Activated B cell treated with CpG ODN at 0.5 μM for 24 hours (primary cell): ENCODE data around the gene PARP14. TPM values are rescaled to one million over a fixed set of nuclear protein-coding genes. Genes with fewer than 3 reads are reported as not detected.
"Not testable (repeated sequence)": the region's sequence is repeated elsewhere in the genome, so short reads cannot be mapped to it uniquely, and the experiment has no call there.

Source experiments
- ATAC-seq: fragments of 200-7000 bp; cut with Tn5 transposase; one replicate; pipeline ENCODE4 v1.10.0; 2021; ENCODE audit warnings: low read depth, mild to moderate bottlenecking, moderate library complexity
- CTCF ChIA-PET: fragments of 350-600 bp; sonication (Branson Sonifier 250); formaldehyde crosslinking; loops from one replicate; lab custom pipeline; 2021; ENCODE audit warnings: antibody characterized with exemption; lab: Charles Lee
- POLR2A ChIA-PET: fragments of 350-600 bp; sonication (Branson Sonifier 250); formaldehyde crosslinking; loops from one replicate; lab custom pipeline; 2021; ENCODE audit warnings: antibody characterized with exemption; lab: Charles Lee
- DNase-seq: peaks from one replicate; pipeline ENCODE4 v3.0.0; 2022
- H3K27ac Mint-ChIP-seq: one replicate; pipeline ENCODE4 v1.8.0; 2020; ENCODE audit warnings: mixed read lengths
- H3K27me3 Mint-ChIP-seq: one replicate; pipeline ENCODE4 v1.8.0; 2021; ENCODE audit warnings: mixed read lengths
- H3K36me3 Mint-ChIP-seq: one replicate; pipeline ENCODE4 v1.8.0; 2021; ENCODE audit warnings: low read depth, mixed read lengths
- H3K4me1 Mint-ChIP-seq: one replicate; pipeline ENCODE4 v1.8.0; 2021; ENCODE audit warnings: mixed read lengths
- H3K4me3 Mint-ChIP-seq: one replicate; pipeline ENCODE4 v1.8.0; 2020; ENCODE audit warnings: mild to moderate bottlenecking, mixed read lengths
- H3K9me3 Mint-ChIP-seq: one replicate; pipeline ENCODE4 v1.8.0; 2020; ENCODE audit warnings: mixed read lengths
- CTCF ChIP-seq: fragments of 200-600 bp; IDR thresholded peaks from one replicate; pipeline ENCODE4 v1.8.0; 2022; ENCODE audit warnings: antibody characterized with exemption, mild to moderate bottlenecking
- intact Hi-C: fragments of 100-400 bp; cut with micrococcal nuclease; formaldehyde crosslinking; loops from one replicate; pipeline ENCODE4 v1.15.1; 2024
- total RNA-seq: library from RNA; stranded (reverse); gene quantifications from 2 replicates; pipeline ENCODE4 v1.2.3, GENCODE V29; 2022

The PARP14 gene
- total RNA-seq, 1 donor from 2014 or later, result 221 TPM

DNA sequence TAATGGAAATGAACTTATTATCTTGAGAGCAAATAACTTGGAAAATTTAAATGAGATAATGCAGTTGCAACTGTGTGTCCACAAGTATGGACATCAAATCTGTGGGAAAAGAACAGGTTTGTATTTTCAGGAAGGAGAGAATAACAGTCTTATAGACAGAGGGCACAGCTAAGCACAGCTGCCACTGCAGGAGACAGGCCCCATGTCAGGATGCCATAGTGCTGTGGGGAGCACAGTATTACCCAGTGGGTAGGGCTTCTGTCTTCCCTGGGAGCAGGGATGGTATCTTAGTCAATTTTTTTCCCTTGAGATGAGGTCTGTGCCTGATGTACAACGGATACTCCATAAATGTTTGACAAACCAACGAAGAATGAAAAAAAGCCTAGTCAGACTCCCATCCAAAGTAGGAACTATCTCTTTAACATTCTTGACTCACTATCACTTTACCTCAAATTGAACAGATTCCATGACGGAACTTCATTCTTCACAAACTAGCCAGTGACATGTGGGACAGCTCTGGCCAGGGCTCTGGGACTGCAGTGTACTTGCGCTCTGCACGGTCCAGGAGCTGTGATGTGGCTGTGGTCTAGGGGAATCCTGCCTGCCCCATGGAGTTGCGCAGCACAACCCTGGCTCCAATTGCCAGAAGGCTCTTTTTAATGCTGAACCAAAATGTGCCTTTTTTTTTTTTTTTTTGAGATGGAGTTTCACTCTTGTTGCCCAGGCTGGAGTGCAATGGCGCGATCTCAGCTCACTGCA, 48.3 kb downstream of the PARP14 start:
- CTCF ChIA-PET, result no interaction called here
- POLR2A ChIA-PET, result no interaction called here
- no peak overlapping the region for H3K4me3 Mint-ChIP-seq
- H3K9me3 Mint-ChIP-seq, result peaks cover 5% of the 10 kb centered on the region
- H3K4me1 Mint-ChIP-seq, result no peaks in the 10 kb centered on the region
- no peak for DNase-seq
- no peaks in the 10 kb centered on the region for H3K27me3 Mint-ChIP-seq
- peaks cover 71% of the 10 kb centered on the region for H3K36me3 Mint-ChIP-seq
- intact Hi-C loops, result no loop called here
- ATAC-seq, result peak; percentile 21
- no peak overlapping the region for H3K27ac Mint-ChIP-seq
- TF ChIP-seq CTCF, result no peak

DNA sequence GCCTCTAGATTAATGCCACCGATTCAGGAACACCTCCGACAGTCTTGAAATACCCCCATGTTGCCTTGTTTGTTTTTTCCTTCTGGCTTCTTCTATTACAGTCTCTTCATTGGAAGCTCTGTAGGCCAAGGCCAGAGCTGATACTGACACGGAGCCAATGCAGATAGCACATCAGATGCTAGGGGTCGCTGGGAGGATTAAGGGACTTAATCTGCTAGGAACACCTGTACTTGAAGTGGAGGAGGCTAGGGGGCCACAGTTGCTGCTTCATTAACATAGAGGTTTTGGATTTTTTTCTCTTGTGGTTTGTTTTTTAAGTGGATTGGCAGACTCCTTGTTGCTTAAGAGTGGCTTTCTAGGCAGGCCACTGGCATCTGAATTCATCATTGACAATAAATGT, 49.6 kb downstream of the PARP14 start:
- POLR2A ChIA-PET, result no interaction called here
- CTCF ChIA-PET, result no interaction called here
- ATAC-seq, result no peak
- H3K4me1 Mint-ChIP-seq, result no peaks in the 10 kb centered on the region
- H3K9me3 Mint-ChIP-seq, result peaks cover 4% of the 10 kb centered on the region
- no peaks in the 10 kb centered on the region for H3K27me3 Mint-ChIP-seq
- no peak for TF ChIP-seq CTCF
- no peak for DNase-seq
- H3K36me3 Mint-ChIP-seq, result peaks cover 63% of the 10 kb centered on the region
- intact Hi-C loops, result no loop called here
- H3K4me3 Mint-ChIP-seq, result no peak overlapping the region
- H3K27ac Mint-ChIP-seq, result peak overlapping the region; percentile 8

DNA sequence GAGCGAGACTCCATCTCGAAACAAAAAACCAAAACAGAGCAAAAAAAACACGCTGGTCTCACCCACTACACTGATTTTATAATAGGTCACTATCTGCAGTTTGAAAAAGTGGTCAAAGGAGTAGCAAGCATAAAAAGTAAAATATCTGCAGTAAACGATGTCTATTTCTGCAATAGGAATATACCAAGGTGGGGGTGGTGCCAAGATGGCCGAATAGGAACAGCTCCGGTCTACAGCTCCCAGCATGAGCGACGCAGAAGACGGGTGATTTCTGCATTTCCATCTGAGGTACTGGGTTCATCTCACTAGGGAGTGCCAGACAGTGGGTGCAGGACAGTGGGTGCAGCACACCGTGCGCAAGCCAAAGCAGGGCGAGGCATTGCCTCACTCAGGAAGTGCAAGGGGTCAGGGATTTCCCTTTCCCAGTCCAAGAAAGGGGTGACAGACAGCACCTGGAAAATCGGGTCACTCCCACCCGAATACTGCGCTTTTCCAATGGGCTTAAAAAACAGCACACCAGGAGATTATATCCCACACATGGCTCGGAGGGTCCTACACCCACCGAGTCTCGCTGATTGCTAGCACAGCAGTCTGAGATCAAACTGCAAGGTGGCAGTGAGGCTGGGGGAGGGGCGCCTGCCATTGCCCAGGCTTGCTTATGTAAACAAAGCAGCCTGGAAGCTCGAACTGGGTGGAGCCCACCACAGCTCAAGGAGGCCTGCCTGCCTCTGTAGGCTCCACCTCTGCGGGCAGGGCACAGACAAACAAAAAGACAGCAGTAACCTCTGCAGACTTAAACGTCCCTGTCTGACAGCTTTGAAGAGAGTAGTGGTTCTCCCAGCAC, 52.3 kb downstream of the PARP14 start:
- H3K36me3 Mint-ChIP-seq, result peaks cover 43% of the 10 kb centered on the region

GRCh38 chr3:122739172-122739571, 58.5 kb downstream of the PARP14 start:
- DNase-seq (no peak), ATAC-seq (no peak)
- H3K27ac Mint-ChIP-seq, result no peak overlapping the region
- TF ChIP-seq CTCF, result no peak
- H3K4me3 Mint-ChIP-seq, result no peak overlapping the region
- ChIA-PET CTCF (no interaction called here), POLR2A (no interaction called here)
- H3K36me3 Mint-ChIP-seq, result peaks cover 47% of the 10 kb centered on the region
- peaks cover 2% of the 10 kb centered on the region for H3K9me3 Mint-ChIP-seq
- no peaks in the 10 kb centered on the region for H3K4me1 Mint-ChIP-seq
- H3K27me3 Mint-ChIP-seq, result no peaks in the 10 kb centered on the region
- intact Hi-C loops, result no loop called here

More for the DNA sequence above, 52.3 kb downstream of the PARP14 start:
- H3K9me3 Mint-ChIP-seq, POLR2A ChIA-PET, DNase-seq, H3K4me1 Mint-ChIP-seq, ATAC-seq, intact Hi-C loops, H3K4me3 Mint-ChIP-seq, H3K27me3 Mint-ChIP-seq, CTCF ChIA-PET, H3K27ac Mint-ChIP-seq: not testable (repeated sequence)

DNA sequence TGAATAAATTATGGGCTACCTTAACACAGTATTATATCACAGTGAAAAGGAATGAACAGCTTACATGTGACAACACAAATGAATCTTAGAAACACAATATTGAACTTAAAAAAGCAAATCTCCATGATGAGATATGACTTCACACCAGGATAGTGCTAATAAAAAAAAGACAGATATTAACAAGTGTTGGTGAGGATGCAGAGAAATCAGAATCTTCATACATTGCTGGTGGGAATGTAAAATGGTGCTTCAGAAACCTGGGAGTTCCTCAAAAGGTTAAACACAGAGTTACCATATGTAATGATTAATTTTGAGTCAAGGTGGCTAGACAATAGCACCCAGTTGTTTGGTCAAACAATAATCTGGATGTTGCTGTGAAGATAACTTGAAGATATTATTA, 61.6 kb downstream of the PARP14 start:
- no peak overlapping the region for H3K27ac Mint-ChIP-seq
- no peaks in the 10 kb centered on the region for H3K4me1 Mint-ChIP-seq
- peaks cover 2% of the 10 kb centered on the region for H3K9me3 Mint-ChIP-seq
- no peaks in the 10 kb centered on the region for H3K27me3 Mint-ChIP-seq
- H3K4me3 Mint-ChIP-seq, result no peak overlapping the region
- ATAC-seq (no peak), DNase-seq (no peak)
- intact Hi-C loops, result no loop called here
- ChIA-PET CTCF (no interaction called here), POLR2A (no interaction called here)
- H3K36me3 Mint-ChIP-seq, result peaks cover 62% of the 10 kb centered on the region
- TF ChIP-seq CTCF, result no peak
